ENCODE results near the gene TNNI3K.

TNNI3K gene

GRCh38 chr1:74505928-74506710, 270.9 kb downstream of the TNNI3K start:
- Mint-ChIP-seq H3K4me1 (no peaks in the 10 kb centered on the region), H3K27ac (no peak overlapping the region), H3K36me3 (no peaks in the 10 kb centered on the region), H3K9me3 (no peaks in the 10 kb centered on the region), H3K4me3 (no peak overlapping the region)
- ATAC-seq = no peak
- DNase-seq (ENCODE audit: low spot score in 2 of 2) = no peak

- no peak for DNase-seq (ENCODE audit: low spot score in 2 of 2)
- ATAC-seq = no peak
These were observed 273.3 kb downstream of the TNNI3K start for GRCh38 chr1:74508449-74508848.

GRCh38 chr1:74512170-74512915, 277.2 kb downstream of the TNNI3K start, which contains the start of gene LRRC53:
LRRC53 (minus strand) TSS chr1:74512611; CDS start chr1:74483349, 29,262 bp downstream.
- Mint-ChIP-seq H3K4me1 (no peaks in the 10 kb centered on the region), H3K9me3 (no peaks in the 10 kb centered on the region), H3K36me3 (no peaks in the 10 kb centered on the region), H3K27ac (no peak within 1 kb of the TSS), H3K4me3 (no peak within 1 kb of the TSS)
- ATAC-seq (peak; percentile 39), DNase-seq (ENCODE audit: low spot score in 2 of 2) (no peak)

More at GRCh38 chr1:74508449-74508848, 273.3 kb downstream of the TNNI3K start:
- Mint-ChIP-seq H3K36me3 (no peaks in the 10 kb centered on the region), H3K9me3 (no peaks in the 10 kb centered on the region), H3K4me1 (no peaks in the 10 kb centered on the region), H3K4me3 (no peak overlapping the region), H3K27ac (no peak overlapping the region)

GRCh38 chr1:74513411-74514300, 278.5 kb downstream of the TNNI3K start:
- DNase-seq (ENCODE audit: low spot score in 2 of 2) = no peak
- no peaks in the 10 kb centered on the region for H3K36me3 Mint-ChIP-seq
- no peak overlapping the region for H3K4me3 Mint-ChIP-seq
- no peak for ATAC-seq
- H3K9me3 Mint-ChIP-seq = no peaks in the 10 kb centered on the region
- H3K4me1 Mint-ChIP-seq = no peaks in the 10 kb centered on the region
- H3K27ac Mint-ChIP-seq = no peak overlapping the region

- DNase-seq (ENCODE audit: low spot score in 2 of 2) (no peak), ATAC-seq (no peak)
- H3K9me3 Mint-ChIP-seq = no peaks in the 10 kb centered on the region
- H3K27ac Mint-ChIP-seq = no peak overlapping the region
- H3K4me3 Mint-ChIP-seq = no peak overlapping the region
- H3K36me3 Mint-ChIP-seq = no peaks in the 10 kb centered on the region
- no peaks in the 10 kb centered on the region for H3K4me1 Mint-ChIP-seq
These were observed 282.4 kb downstream of the TNNI3K start for GRCh38 chr1:74517599-74518051.

GRCh38 chr1:74522148-74522547, 287.0 kb downstream of the TNNI3K start:
- DNase-seq (ENCODE audit: low spot score in 2 of 2) (no peak), ATAC-seq (no peak)
- H3K4me1 Mint-ChIP-seq = no peaks in the 10 kb centered on the region
- H3K9me3 Mint-ChIP-seq = no peaks in the 10 kb centered on the region
- no peak overlapping the region for H3K4me3 Mint-ChIP-seq
- no peaks in the 10 kb centered on the region for H3K36me3 Mint-ChIP-seq
- H3K27ac Mint-ChIP-seq = no peak overlapping the region

GRCh38 chr1:74523873-74524480, 288.8 kb downstream of the TNNI3K start:
- no peak for ATAC-seq
- H3K36me3 Mint-ChIP-seq = no peaks in the 10 kb centered on the region
- no peaks in the 10 kb centered on the region for H3K9me3 Mint-ChIP-seq
- H3K4me1 Mint-ChIP-seq = no peaks in the 10 kb centered on the region
- no peak overlapping the region for H3K27ac Mint-ChIP-seq
- H3K4me3 Mint-ChIP-seq = no peak overlapping the region
- DNase-seq (ENCODE audit: low spot score in 2 of 2) = no peak

- no peak overlapping the region for H3K27ac Mint-ChIP-seq
- H3K9me3 Mint-ChIP-seq = no peaks in the 10 kb centered on the region
- no peak for DNase-seq (ENCODE audit: low spot score in 2 of 2)
- ATAC-seq = no peak
- no peaks in the 10 kb centered on the region for H3K4me1 Mint-ChIP-seq
- no peak overlapping the region for H3K4me3 Mint-ChIP-seq
- H3K36me3 Mint-ChIP-seq = no peaks in the 10 kb centered on the region
These were observed 291.5 kb downstream of the TNNI3K start for GRCh38 chr1:74526708-74527107.

GRCh38 chr1:74528123-74528522, 292.9 kb downstream of the TNNI3K start:
- H3K9me3 Mint-ChIP-seq = no peaks in the 10 kb centered on the region
- ATAC-seq = peak; percentile 43
- H3K27ac Mint-ChIP-seq = no peak overlapping the region
- no peaks in the 10 kb centered on the region for H3K36me3 Mint-ChIP-seq
- H3K4me3 Mint-ChIP-seq = no peak overlapping the region
- no peaks in the 10 kb centered on the region for H3K4me1 Mint-ChIP-seq
- no peak for DNase-seq (ENCODE audit: low spot score in 2 of 2)

- Mint-ChIP-seq H3K27ac (no peak overlapping the region), H3K4me3 (no peak overlapping the region), H3K4me1 (no peaks in the 10 kb centered on the region), H3K36me3 (no peaks in the 10 kb centered on the region), H3K9me3 (no peaks in the 10 kb centered on the region)
- ATAC-seq (no peak), DNase-seq (ENCODE audit: low spot score in 2 of 2) (no peak)
These were observed 295.7 kb downstream of the TNNI3K start for GRCh38 chr1:74530892-74531291.

GRCh38 chr1:74531796-74532195, 296.6 kb downstream of the TNNI3K start:
- Mint-ChIP-seq H3K4me1 (no peaks in the 10 kb centered on the region), H3K9me3 (no peaks in the 10 kb centered on the region)
- ATAC-seq = no peak

GRCh38 chr1:74534241-74534640, 299.1 kb downstream of the TNNI3K start:
- no peaks in the 10 kb centered on the region for H3K4me1 Mint-ChIP-seq
- no peaks in the 10 kb centered on the region for H3K36me3 Mint-ChIP-seq
- no peaks in the 10 kb centered on the region for H3K9me3 Mint-ChIP-seq
- ATAC-seq = no peak
- no peak overlapping the region for H3K27ac Mint-ChIP-seq
- no peak for DNase-seq (ENCODE audit: low spot score in 2 of 2)
- no peak overlapping the region for H3K4me3 Mint-ChIP-seq

More at GRCh38 chr1:74531796-74532195, 296.6 kb downstream of the TNNI3K start:
- Mint-ChIP-seq H3K36me3 (no peaks in the 10 kb centered on the region), H3K27ac (no peak overlapping the region), H3K4me3 (no peak overlapping the region)
- DNase-seq (ENCODE audit: low spot score in 2 of 2) = no peak

- no peak for DNase-seq (ENCODE audit: low spot score in 2 of 2)
- ATAC-seq = no peak
- no peak overlapping the region for H3K27ac Mint-ChIP-seq
- no peaks in the 10 kb centered on the region for H3K9me3 Mint-ChIP-seq
- no peaks in the 10 kb centered on the region for H3K36me3 Mint-ChIP-seq
- H3K4me1 Mint-ChIP-seq = no peaks in the 10 kb centered on the region
- H3K4me3 Mint-ChIP-seq = no peak overlapping the region
These were observed 310.6 kb downstream of the TNNI3K start for GRCh38 chr1:74545821-74546220.

- no peak overlapping the region for H3K4me3 Mint-ChIP-seq
- H3K9me3 Mint-ChIP-seq = no peaks in the 10 kb centered on the region
- no peaks in the 10 kb centered on the region for H3K36me3 Mint-ChIP-seq
- no peak for DNase-seq (ENCODE audit: low spot score in 2 of 2)
- no peak for ATAC-seq
- H3K27ac Mint-ChIP-seq = no peak overlapping the region
- H3K4me1 Mint-ChIP-seq = no peaks in the 10 kb centered on the region
These were observed 314.0 kb downstream of the TNNI3K start for GRCh38 chr1:74548961-74549750.

Data from stimulated activated effector memory CD8-positive, alpha-beta T cell treated with anti-CD3 and anti-CD28 coated beads, Interleukin-12 subunit alpha, Interleukin-12 subunit beta, amount 100 ng/mL, for 72 hours (primary cell).